Measurements from ENCODE around the gene ZG16B. TPM values are rescaled to one million over a fixed set of nuclear protein-coding genes. Genes with fewer than 3 reads are reported as not detected.
A peak's percentile ranks its signal among the peaks of the same experiment; 100 is the strongest.

ZG16B gene
- total and polyA plus RNA-seq, 10 donors: 0.73 to 3.8 (median 1.5) TPM; not detected in 1

DNA sequence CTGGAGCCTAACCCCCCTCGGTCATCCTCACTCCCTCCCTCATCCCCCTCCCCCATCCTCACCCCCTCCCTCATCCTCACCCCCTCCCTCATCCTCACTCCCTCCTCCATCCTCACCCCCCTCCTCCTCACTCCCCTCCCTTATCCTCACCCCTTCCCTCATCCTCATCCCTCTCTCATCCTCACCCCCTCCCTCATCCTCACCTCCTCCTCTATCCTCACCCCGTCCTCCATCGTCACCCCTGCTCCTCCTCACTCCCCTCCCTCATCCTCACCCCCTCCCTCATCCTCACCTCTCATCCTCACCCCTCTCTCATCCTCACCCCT, 43.3 kb upstream of the ZG16B start:
- Histone ChIP-seq H3K9me3 (no peaks in the 10 kb centered on the region), H3K27me3 (replicated peaks in 1 of 7) (peaks cover 0 to 71% (median 48%) of the 10 kb centered on the region in 7 donors), H3K36me3 (no peaks in the 10 kb centered on the region), H3K27ac (no peak overlapping the region), H3K4me3 (no peak overlapping the region), H3K4me1 (peaks cover 5 to 21% (median 17%) of the 10 kb centered on the region in 6 donors)
- TF ChIP-seq POLR2A (IDR thresholded peaks at IDR 0.05): no peak
- TF ChIP-seq POLR2AphosphoS5 (IDR thresholded peaks at IDR 0.05): no peak
- TF ChIP-seq, protein P1, sequence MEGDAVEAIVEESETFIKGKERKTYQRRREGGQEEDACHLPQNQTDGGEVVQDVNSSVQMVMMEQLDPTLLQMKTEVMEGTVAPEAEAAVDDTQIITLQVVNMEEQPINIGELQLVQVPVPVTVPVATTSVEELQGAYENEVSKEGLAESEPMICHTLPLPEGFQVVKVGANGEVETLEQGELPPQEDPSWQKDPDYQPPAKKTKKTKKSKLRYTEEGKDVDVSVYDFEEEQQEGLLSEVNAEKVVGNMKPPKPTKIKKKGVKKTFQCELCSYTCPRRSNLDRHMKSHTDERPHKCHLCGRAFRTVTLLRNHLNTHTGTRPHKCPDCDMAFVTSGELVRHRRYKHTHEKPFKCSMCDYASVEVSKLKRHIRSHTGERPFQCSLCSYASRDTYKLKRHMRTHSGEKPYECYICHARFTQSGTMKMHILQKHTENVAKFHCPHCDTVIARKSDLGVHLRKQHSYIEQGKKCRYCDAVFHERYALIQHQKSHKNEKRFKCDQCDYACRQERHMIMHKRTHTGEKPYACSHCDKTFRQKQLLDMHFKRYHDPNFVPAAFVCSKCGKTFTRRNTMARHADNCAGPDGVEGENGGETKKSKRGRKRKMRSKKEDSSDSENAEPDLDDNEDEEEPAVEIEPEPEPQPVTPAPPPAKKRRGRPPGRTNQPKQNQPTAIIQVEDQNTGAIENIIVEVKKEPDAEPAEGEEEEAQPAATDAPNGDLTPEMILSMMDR (IDR thresholded peaks at IDR 0.05 in 8 of 11, conservative IDR thresholded peaks at IDR 0.05 in 3 of 11): no peak
- no peak for DNase-seq
- intact Hi-C loops (cut with DNase I; ENCODE audit: low total_unique reads): no loop called here
- WGBS, 5 donors: 50 to 80% (median 57%) methylated on average over 3 of the region's 3 CpGs

DNA sequence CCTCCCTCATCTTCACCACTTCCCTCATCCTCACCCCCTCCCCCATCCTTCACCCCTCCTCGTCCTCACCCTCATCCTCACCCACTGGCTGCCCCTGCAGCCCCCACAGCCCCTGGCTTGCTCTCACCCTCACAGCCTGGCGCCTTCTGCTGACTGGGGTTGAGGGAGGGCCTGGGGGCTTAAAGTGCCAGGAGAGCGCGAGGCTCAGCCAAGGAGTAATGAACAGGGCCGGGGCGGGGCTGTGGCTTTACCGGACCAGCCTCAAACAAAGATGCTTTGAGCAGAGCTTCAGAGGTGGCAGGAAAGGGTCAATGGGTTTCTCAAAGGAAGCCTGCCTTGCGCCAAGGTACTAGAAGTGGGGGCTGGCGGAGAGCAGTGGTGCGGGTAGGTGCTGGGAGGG, 42.7 kb upstream of the ZG16B start, which contains the start of gene PRSS33:
Gene PRSS33 (minus strand): TSS at position 155 of the 400 bp plus-strand sequence. CDS start 1,013 bp downstream, outside the sequence.
- TF ChIP-seq POLR2A (IDR thresholded peaks at IDR 0.05) (no peak), POLR2AphosphoS5 (IDR thresholded peaks at IDR 0.05) (no peak)
- TF ChIP-seq, protein P1 (IDR thresholded peaks at IDR 0.05 in 8 of 11, conservative IDR thresholded peaks at IDR 0.05 in 3 of 11): no peak
- intact Hi-C loops (cut with DNase I; ENCODE audit: low total_unique reads): no loop called here
- DNase-seq: peak; percentile 62
- Histone ChIP-seq H3K9me3 (no peaks in the 10 kb centered on the region), H3K27me3 (replicated peaks in 1 of 7) (peaks cover 0 to 77% (median 48%) of the 10 kb centered on the region in 7 donors), H3K27ac (no peak within 1 kb of the TSS), H3K4me1 (peaks cover 5 to 21% (median 17%) of the 10 kb centered on the region in 6 donors), H3K4me3 (no peak within 1 kb of the TSS), H3K36me3 (no peaks in the 10 kb centered on the region)
- WGBS, 5 donors: 23 to 45% (median 30%) methylated on average over 10 of the region's 10 CpGs

- TF ChIP-seq, protein P1 (IDR thresholded peaks at IDR 0.05 in 8 of 11, conservative IDR thresholded peaks at IDR 0.05 in 3 of 11): no peak
- TF ChIP-seq POLR2AphosphoS5 (IDR thresholded peaks at IDR 0.05) (no peak), POLR2A (IDR thresholded peaks at IDR 0.05) (no peak)
- intact Hi-C loops (cut with DNase I; ENCODE audit: low total_unique reads): no loop called here
- Histone ChIP-seq H3K27me3 (replicated peaks in 1 of 7) (peaks cover 0 to 81% (median 48%) of the 10 kb centered on the region in 7 donors), H3K4me3 (no peak overlapping the region), H3K27ac (no peak overlapping the region), H3K36me3 (no peaks in the 10 kb centered on the region), H3K9me3 (no peaks in the 10 kb centered on the region), H3K4me1 (peaks cover 5 to 22% (median 17%) of the 10 kb centered on the region in 6 donors)
- 21 to 54% (median 31%) methylated on average over 6 to 7 of the region's 7 CpGs for WGBS, 5 donors
- DNase-seq: no peak
Measured at GRCh38 chr16:2787961-2788360, 42.1 kb upstream of the ZG16B start.

- H3K27ac ChIP-seq: no peak overlapping the region
- H3K9me3 ChIP-seq: no peaks in the 10 kb centered on the region
- no peak overlapping the region for H3K4me3 ChIP-seq
- WGBS, 5 donors: 79 to 90% (median 83%) methylated on average over 3 to 5 of the region's 5 CpGs
- H3K36me3 ChIP-seq: no peaks in the 10 kb centered on the region
- TF ChIP-seq POLR2A (IDR thresholded peaks at IDR 0.05): no peak
- TF ChIP-seq, protein P1 (IDR thresholded peaks at IDR 0.05 in 8 of 11, conservative IDR thresholded peaks at IDR 0.05 in 3 of 11): no peak
- no peak for TF ChIP-seq POLR2AphosphoS5 (IDR thresholded peaks at IDR 0.05)
- peaks cover 0 to 72% (median 41%) of the 10 kb centered on the region in 7 donors for H3K27me3 ChIP-seq (replicated peaks in 1 of 7)
- peaks cover 2 to 28% (median 8%) of the 10 kb centered on the region in 6 donors for H3K4me1 ChIP-seq
- intact Hi-C loops (cut with DNase I; ENCODE audit: low total_unique reads): no loop called here
- no peak for DNase-seq
Measured at GRCh38 chr16:2790631-2791030, 39.5 kb upstream of the ZG16B start.

All from spleen (tissue), 11 donors.